ENCODE data around the gene UBFD1. TPM values are rescaled to one million over a fixed set of nuclear protein-coding genes. Genes with fewer than 3 reads are reported as not detected.

UBFD1 gene
- total RNA-seq, 1 experiment from 2014 or later = 89.6 TPM

DNA sequence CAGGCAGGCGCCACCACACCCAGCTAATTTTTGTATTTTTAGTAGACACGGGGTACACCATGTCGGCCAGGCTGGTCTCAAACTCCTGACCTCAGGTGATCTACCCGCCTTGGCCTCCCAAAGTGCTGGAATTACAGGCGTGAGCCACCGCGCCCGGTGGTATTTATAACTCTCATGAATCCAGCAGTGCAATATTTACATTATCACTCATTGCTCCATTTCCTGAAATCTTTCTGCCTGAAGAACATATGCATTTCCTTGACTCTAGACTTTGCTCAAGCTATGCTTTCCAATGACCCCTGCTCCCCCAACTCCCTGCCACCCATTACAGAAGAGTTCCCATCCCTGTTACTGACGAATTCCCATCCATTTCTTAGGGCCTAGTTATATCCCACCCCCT lies 58.3 kb downstream of the UBFD1 start:
- no peak overlapping the region for H2AFZ ChIP-seq (ENCODE audit: low read depth, low read length, poor library complexity, severe bottlenecking)
- H3K9me2 ChIP-seq (ENCODE audit: insufficient read depth) = no peaks in the 10 kb centered on the region
- H3K36me3 ChIP-seq (ENCODE audit: control insufficient read depth in 1 of 2, insufficient read depth in 2 of 2, low read length in 2 of 2) = peaks cover 6 to 13% of the 10 kb centered on the region in 2 experiments; a peak in 2 of 4 replicates
- no peak overlapping the region for H3K9ac ChIP-seq (ENCODE audit: low read length)
- no peak for TF ChIP-seq EGR1 (IDR thresholded peaks at IDR 0.05; ENCODE audit: low read depth)
- TF ChIP-seq, protein P1, sequence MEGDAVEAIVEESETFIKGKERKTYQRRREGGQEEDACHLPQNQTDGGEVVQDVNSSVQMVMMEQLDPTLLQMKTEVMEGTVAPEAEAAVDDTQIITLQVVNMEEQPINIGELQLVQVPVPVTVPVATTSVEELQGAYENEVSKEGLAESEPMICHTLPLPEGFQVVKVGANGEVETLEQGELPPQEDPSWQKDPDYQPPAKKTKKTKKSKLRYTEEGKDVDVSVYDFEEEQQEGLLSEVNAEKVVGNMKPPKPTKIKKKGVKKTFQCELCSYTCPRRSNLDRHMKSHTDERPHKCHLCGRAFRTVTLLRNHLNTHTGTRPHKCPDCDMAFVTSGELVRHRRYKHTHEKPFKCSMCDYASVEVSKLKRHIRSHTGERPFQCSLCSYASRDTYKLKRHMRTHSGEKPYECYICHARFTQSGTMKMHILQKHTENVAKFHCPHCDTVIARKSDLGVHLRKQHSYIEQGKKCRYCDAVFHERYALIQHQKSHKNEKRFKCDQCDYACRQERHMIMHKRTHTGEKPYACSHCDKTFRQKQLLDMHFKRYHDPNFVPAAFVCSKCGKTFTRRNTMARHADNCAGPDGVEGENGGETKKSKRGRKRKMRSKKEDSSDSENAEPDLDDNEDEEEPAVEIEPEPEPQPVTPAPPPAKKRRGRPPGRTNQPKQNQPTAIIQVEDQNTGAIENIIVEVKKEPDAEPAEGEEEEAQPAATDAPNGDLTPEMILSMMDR (IDR thresholded peaks at IDR 0.05 in 2 of 3, conservative IDR thresholded peaks at IDR 0.05 in 1 of 3; ENCODE audit: borderline replicate concordance in 1 of 3, insufficient read depth in 1 of 3, low read depth in 2 of 3, low read length in 2 of 3) = no peak
- no peak for TF ChIP-seq POLR2A (IDR thresholded peaks at IDR 0.05; ENCODE audit: borderline replicate concordance, extremely low read depth, insufficient read depth, insufficient read length)
- no peak for TF ChIP-seq EZH2phosphoT487 (IDR thresholded peaks at IDR 0.05; ENCODE audit: borderline replicate concordance)
- TF ChIP-seq ZNF274 (IDR thresholded peaks at IDR 0.05; ENCODE audit: low read depth, low read length) = no peak
- TF ChIP-seq TCF7L2 (IDR thresholded peaks at IDR 0.05; ENCODE audit: borderline replicate concordance, extremely low read depth, insufficient read depth, insufficient read length) = no peak
- TF ChIP-seq, protein P2, sequence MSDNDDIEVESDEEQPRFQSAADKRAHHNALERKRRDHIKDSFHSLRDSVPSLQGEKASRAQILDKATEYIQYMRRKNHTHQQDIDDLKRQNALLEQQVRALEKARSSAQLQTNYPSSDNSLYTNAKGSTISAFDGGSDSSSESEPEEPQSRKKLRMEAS (IDR thresholded peaks at IDR 0.05) = no peak
- no peak for TF ChIP-seq JUND (IDR thresholded peaks at IDR 0.05)
- TF ChIP-seq SIN3A (IDR thresholded peaks at IDR 0.05; ENCODE audit: low read depth) = no peak
- TF ChIP-seq ELF1 (IDR thresholded peaks at IDR 0.05; ENCODE audit: borderline replicate concordance, low read depth) = no peak
- no peak for TF ChIP-seq CEBPB (IDR thresholded peaks at IDR 0.05; ENCODE audit: low read depth)
- H3K27ac ChIP-seq (ENCODE audit: low read depth, low read length) = no peak overlapping the region
- ATAC-seq (no peak), DNase-seq (ENCODE audit: low read depth, low spot score) (no peak)
- H3K79me2 ChIP-seq (ENCODE audit: insufficient read depth, low read length) = no peaks in the 10 kb centered on the region
- CTCF ChIA-PET = no interaction called here
- intact Hi-C loops (cut with micrococcal nuclease) = no loop called here
- no peak overlapping the region for H3K4me2 ChIP-seq (ENCODE audit: low read length)
- POLR2A ChIA-PET = no interaction called here
- RAD21 ChIA-PET (ENCODE audit: low non-redundant PET in 1 of 2, low total read pairs in 2 of 2, uncharacterized antibody in 2 of 2, unreplicated experiment in 2 of 2) = no interaction called here
- no peak overlapping the region for H3K4me3 ChIP-seq (replicated peaks in 1 of 2; ENCODE audit: low read depth in 1 of 2, low read length in 2 of 2)
- no peaks in the 10 kb centered on the region for H3K27me3 ChIP-seq (ENCODE audit: insufficient read depth, low read length)
- no TSS peak for BruUV-seq (replicated peaks)
- no peaks in the 10 kb centered on the region for H3K9me3 ChIP-seq (ENCODE audit: control insufficient read depth in 1 of 2, insufficient read depth in 1 of 2, low read depth in 1 of 2, low read length in 2 of 2)
- no peaks in the 10 kb centered on the region for H3K4me1 ChIP-seq (ENCODE audit: control insufficient read depth in 1 of 2, insufficient read depth in 2 of 2, low read length in 2 of 2)
- no peaks in the 10 kb centered on the region for H4K20me1 ChIP-seq (ENCODE audit: insufficient read depth)

Other genes with a start within 250 kb of the UBFD1 start
- 22.1 TPM for gene COG7, start 104.5 kb upstream of the UBFD1 start, total RNA-seq (2021; ENCODE audit: unreplicated experiment)
- 68.3 TPM for gene GGA2, start 47.2 kb upstream of the UBFD1 start, total RNA-seq (2021; ENCODE audit: unreplicated experiment)
- 35.6 TPM for gene EARS2, start 377 bp upstream of the UBFD1 start, total RNA-seq (2021; ENCODE audit: unreplicated experiment)
- 169 TPM for gene NDUFAB1, start 38.6 kb downstream of the UBFD1 start, total RNA-seq (2021; ENCODE audit: unreplicated experiment)
- 15.6 TPM for gene PALB2, start 83.6 kb downstream of the UBFD1 start, total RNA-seq (2021; ENCODE audit: unreplicated experiment)
- 42.9 TPM for gene DCTN5, start 83.7 kb downstream of the UBFD1 start, total RNA-seq (2021; ENCODE audit: unreplicated experiment)
- 144 TPM for gene PLK1, start 121.2 kb downstream of the UBFD1 start, total RNA-seq (2021; ENCODE audit: unreplicated experiment)
- 0.47 TPM for gene ERN2, start 155.5 kb downstream of the UBFD1 start, total RNA-seq (2021; ENCODE audit: unreplicated experiment)
- gene CHP2, start 197.3 kb downstream of the UBFD1 start, total RNA-seq (2021; ENCODE audit: unreplicated experiment) = not detected

Measured in HCT116 (cell line).